Neural cell (in vitro differentiated cells): ENCODE measurements around the gene CEP89. TPM values are rescaled to one million over a fixed set of nuclear protein-coding genes. Genes with fewer than 3 reads are reported as not detected.

ENCODE experiments used
- H2AFZ ChIP-seq: fragments of 200-600, 300-800 bp; sonication (generic), shearing (Covaris generic); 2 replicates; pipeline ENCODE4 v1.6.0; 2014; ENCODE audit warnings: low read depth, mild to moderate bottlenecking, antibody characterized with exemption, low read length, moderate library complexity
- H3F3A ChIP-seq: fragments of 200-600 bp; shearing (Covaris generic); 2 replicates; pipeline ENCODE4 v1.6.1; 2016; ENCODE audit warnings: mild to moderate bottlenecking, moderate library complexity, mixed read lengths, antibody characterized with exemption, low read length; ENCODE audit not compliant: insufficient read depth, poor library complexity, severe bottlenecking
- H3K27ac ChIP-seq: fragments of 200-600, 300-800 bp; sonication (generic), shearing (Covaris generic); 2 replicates; pipeline ENCODE4 v1.5.1; 2014; ENCODE audit warnings: mild to moderate bottlenecking, low read length, moderate library complexity
- H3K27me3 ChIP-seq: fragments of 300-800, 200-600 bp; sonication (generic), shearing (Covaris generic); 2 replicates; pipeline ENCODE4 v1.6.0; 2014; ENCODE audit warnings: mild to moderate bottlenecking, low read depth, low read length, moderate library complexity; ENCODE audit not compliant: insufficient read depth
- H3K36me3 ChIP-seq: fragments of 300-800, 200-600 bp; sonication (generic), shearing (Covaris generic); 2 replicates; pipeline ENCODE4 v1.5.1; 2014; ENCODE audit warnings: mild to moderate bottlenecking, antibody characterized with exemption, low read length, moderate library complexity; ENCODE audit not compliant: insufficient read depth
- H3K4me2 ChIP-seq: fragments of 300-800, 200-600 bp; sonication (generic), shearing (Covaris generic); 2 replicates; pipeline ENCODE4 v1.6.0; 2014; ENCODE audit warnings: mild to moderate bottlenecking, low read length
- H3K4me3 ChIP-seq: fragments of 300-800, 200-600 bp; sonication (generic), shearing (Covaris generic); 2 replicates; pipeline ENCODE4 v1.5.1; 2014; ENCODE audit warnings: mild to moderate bottlenecking, low read length, moderate library complexity
- H3K79me2 ChIP-seq: fragments of 200-600 bp; shearing (Covaris generic); replicated peaks from 2 replicates; pipeline ENCODE4 v1.6.0; 2014; ENCODE audit warnings: mild to moderate bottlenecking, low read length, moderate library complexity; ENCODE audit not compliant: insufficient read depth
- H3K9ac ChIP-seq: fragments of 300-800, 200-600 bp; sonication (generic), shearing (Covaris generic); 2 replicates; pipeline ENCODE4 v1.6.1; 2016; ENCODE audit warnings: mild to moderate bottlenecking, low read length, mixed read lengths
- H3K9me2 ChIP-seq: fragments of 200-600 bp; shearing (Covaris generic); 2 replicates; pipeline ENCODE4 v1.6.1; 2016; ENCODE audit warnings: mild to moderate bottlenecking, low read length, mixed read lengths; ENCODE audit not compliant: insufficient read depth
- H3K9me3 ChIP-seq: fragments of 200-600, 300-800 bp; sonication (generic), shearing (Covaris generic); 2 replicates; pipeline ENCODE4 v1.6.1; 2016; ENCODE audit warnings: mild to moderate bottlenecking, mixed run types, low read length, moderate library complexity, mixed read lengths
- H4K20me1 ChIP-seq: fragments of 200-600 bp; shearing (Covaris generic); 2 replicates; pipeline ENCODE4 v1.6.1; 2016; ENCODE audit warnings: mild to moderate bottlenecking, mixed run types; ENCODE audit not compliant: insufficient read depth
- EP300 ChIP-seq: fragments of 450-650 bp; conservative IDR thresholded peaks from 2 replicates; pipeline ENCODE4 v1.6.1; 2014; ENCODE audit warnings: antibody characterized with exemption, mild to moderate bottlenecking, moderate library complexity; ENCODE audit not compliant: poor library complexity, severe bottlenecking
- EZH2 ChIP-seq: fragments of 200-600, 300-800 bp; shearing (Covaris generic), sonication (generic); IDR thresholded peaks from 2 replicates; pipeline ENCODE4 v1.6.1; 2014; ENCODE audit warnings: antibody characterized with exemption, low read length, borderline replicate concordance, mild to moderate bottlenecking; ENCODE audit not compliant: insufficient read depth, poor library complexity, severe bottlenecking
- MXI1 ChIP-seq: fragments of 450-650 bp; conservative IDR thresholded peaks from 2 replicates; pipeline ENCODE4 v1.6.1; 2014; ENCODE audit warnings: antibody characterized with exemption, mild to moderate bottlenecking; ENCODE audit not compliant: poor library complexity, severe bottlenecking
- POLR2AphosphoS5 ChIP-seq: IDR thresholded peaks from 2 replicates; pipeline ENCODE4 v1.6.1; 2012
- RAD21 ChIP-seq: fragments of 450-650 bp; conservative IDR thresholded peaks from 2 replicates; pipeline ENCODE4 v1.6.1; 2014; ENCODE audit warnings: antibody characterized with exemption, mild to moderate bottlenecking, moderate library complexity
- SMC3 ChIP-seq: fragments of 450-650 bp; conservative IDR thresholded peaks from 2 replicates; pipeline ENCODE4 v1.6.1; 2014; ENCODE audit warnings: antibody characterized with exemption, mild to moderate bottlenecking, moderate library complexity; ENCODE audit not compliant: poor library complexity
- TAF1 ChIP-seq: IDR thresholded peaks from 2 replicates; pipeline ENCODE4 v1.6.1; 2012; ENCODE audit warnings: low read depth
- polyA plus RNA-seq: library from polyadenylated mRNA; depleted of rRNA; stranded (reverse); fragments of >200 nt; gene quantifications from 2 replicates; pipeline ENCODE4 v1.2.3, GENCODE V29; 2014
- TF ChIP-seq, protein P1 (sequence below): fragments of 450-650 bp; IDR thresholded peaks from 2 replicates; pipeline ENCODE4 v1.5.1; 2014; ENCODE audit warnings: antibody characterized with exemption, mild to moderate bottlenecking, moderate library complexity; ENCODE audit not compliant: poor library complexity, severe bottlenecking
- TF ChIP-seq, protein P2 (sequence below): IDR thresholded peaks from 2 replicates; pipeline ENCODE4 v1.6.1; 2012; ENCODE audit warnings: borderline replicate concordance

The CEP89 gene
- polyA plus RNA-seq, 1 donor from 2014 or later = 24.1 TPM

DNA sequence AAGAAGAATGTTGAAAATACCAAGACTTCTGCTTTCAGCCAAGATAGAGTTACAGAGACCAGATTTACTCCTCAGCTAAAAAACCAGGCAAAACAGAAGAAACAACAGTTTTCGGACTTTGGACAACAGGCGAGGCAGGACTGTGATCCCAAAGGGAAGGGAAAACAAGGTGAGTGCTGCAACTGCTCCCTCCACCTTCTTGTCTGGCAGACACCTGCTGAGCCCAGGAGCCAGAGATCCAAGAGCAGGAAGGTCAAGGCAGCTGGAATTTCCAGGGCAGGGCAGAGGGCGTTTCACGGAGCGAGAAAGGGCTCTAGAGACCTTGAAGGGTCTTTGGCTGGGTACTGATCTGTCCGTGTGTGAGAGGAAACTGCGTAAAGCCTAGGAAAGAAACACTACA lies 69.3 kb downstream of the CEP89 start:
- H3K27me3 ChIP-seq = no peaks in the 10 kb centered on the region
- no peaks in the 10 kb centered on the region for H3K79me2 ChIP-seq
- no peaks in the 10 kb centered on the region for H3K9me2 ChIP-seq
- H4K20me1 ChIP-seq = no peaks in the 10 kb centered on the region
- TF ChIP-seq MXI1 = no peak
- no peak for TF ChIP-seq TAF1
- TF ChIP-seq SMC3 = no peak
- TF ChIP-seq POLR2AphosphoS5 = no peak
- TF ChIP-seq EZH2 = no peak
- no peak for TF ChIP-seq EP300
- no peak overlapping the region for H3K9ac ChIP-seq
- H3K4me2 ChIP-seq = no peak overlapping the region
- no peak overlapping the region for H2AFZ ChIP-seq
- no peaks in the 10 kb centered on the region for H3F3A ChIP-seq
- H3K27ac ChIP-seq = no peak overlapping the region
- H3K9me3 ChIP-seq = no peaks in the 10 kb centered on the region
- peaks cover 9% of the 10 kb centered on the region for H3K36me3 ChIP-seq
- no peak overlapping the region for H3K4me3 ChIP-seq

DNA sequence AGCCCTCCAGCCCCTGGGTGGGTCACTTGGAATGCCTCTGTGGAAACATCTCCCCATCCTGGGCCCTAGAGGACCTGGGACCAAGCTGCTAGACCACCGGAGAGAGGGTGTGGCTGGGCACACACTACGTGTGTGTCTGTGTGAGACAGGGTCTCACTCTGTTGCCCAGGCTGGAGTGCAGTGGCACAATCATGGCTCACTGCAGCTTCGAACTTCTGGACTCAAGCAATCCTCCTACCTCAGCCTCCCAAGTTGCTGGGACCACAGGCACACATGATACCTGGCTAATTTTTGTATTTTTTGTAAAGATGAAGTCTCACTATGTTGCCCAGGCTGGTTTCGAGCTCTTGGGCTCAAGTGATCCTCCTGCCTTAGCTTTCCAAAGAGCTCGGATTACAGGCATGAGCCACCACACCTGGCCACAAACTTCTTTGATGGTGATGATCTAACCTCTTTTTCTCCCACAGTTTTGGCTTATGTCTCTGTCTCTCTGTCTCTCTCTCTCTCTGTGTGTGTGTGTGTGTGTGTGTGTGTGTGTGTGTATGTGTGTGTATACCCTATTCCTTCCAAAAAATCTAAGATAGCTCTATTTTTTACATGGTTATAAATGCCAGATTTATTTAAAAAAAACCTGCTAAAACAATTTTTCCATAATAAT lies 70.1 kb downstream of the CEP89 start:
- no peak for TF ChIP-seq EZH2
- TF ChIP-seq EP300 = no peak
- no peak for TF ChIP-seq SMC3
- no peak for TF ChIP-seq RAD21
- TF ChIP-seq POLR2AphosphoS5 = no peak
- TF ChIP-seq, protein P1, sequence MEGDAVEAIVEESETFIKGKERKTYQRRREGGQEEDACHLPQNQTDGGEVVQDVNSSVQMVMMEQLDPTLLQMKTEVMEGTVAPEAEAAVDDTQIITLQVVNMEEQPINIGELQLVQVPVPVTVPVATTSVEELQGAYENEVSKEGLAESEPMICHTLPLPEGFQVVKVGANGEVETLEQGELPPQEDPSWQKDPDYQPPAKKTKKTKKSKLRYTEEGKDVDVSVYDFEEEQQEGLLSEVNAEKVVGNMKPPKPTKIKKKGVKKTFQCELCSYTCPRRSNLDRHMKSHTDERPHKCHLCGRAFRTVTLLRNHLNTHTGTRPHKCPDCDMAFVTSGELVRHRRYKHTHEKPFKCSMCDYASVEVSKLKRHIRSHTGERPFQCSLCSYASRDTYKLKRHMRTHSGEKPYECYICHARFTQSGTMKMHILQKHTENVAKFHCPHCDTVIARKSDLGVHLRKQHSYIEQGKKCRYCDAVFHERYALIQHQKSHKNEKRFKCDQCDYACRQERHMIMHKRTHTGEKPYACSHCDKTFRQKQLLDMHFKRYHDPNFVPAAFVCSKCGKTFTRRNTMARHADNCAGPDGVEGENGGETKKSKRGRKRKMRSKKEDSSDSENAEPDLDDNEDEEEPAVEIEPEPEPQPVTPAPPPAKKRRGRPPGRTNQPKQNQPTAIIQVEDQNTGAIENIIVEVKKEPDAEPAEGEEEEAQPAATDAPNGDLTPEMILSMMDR = no peak
- TF ChIP-seq MXI1 = no peak
- TF ChIP-seq TAF1 = no peak
- TF ChIP-seq, protein P2, sequence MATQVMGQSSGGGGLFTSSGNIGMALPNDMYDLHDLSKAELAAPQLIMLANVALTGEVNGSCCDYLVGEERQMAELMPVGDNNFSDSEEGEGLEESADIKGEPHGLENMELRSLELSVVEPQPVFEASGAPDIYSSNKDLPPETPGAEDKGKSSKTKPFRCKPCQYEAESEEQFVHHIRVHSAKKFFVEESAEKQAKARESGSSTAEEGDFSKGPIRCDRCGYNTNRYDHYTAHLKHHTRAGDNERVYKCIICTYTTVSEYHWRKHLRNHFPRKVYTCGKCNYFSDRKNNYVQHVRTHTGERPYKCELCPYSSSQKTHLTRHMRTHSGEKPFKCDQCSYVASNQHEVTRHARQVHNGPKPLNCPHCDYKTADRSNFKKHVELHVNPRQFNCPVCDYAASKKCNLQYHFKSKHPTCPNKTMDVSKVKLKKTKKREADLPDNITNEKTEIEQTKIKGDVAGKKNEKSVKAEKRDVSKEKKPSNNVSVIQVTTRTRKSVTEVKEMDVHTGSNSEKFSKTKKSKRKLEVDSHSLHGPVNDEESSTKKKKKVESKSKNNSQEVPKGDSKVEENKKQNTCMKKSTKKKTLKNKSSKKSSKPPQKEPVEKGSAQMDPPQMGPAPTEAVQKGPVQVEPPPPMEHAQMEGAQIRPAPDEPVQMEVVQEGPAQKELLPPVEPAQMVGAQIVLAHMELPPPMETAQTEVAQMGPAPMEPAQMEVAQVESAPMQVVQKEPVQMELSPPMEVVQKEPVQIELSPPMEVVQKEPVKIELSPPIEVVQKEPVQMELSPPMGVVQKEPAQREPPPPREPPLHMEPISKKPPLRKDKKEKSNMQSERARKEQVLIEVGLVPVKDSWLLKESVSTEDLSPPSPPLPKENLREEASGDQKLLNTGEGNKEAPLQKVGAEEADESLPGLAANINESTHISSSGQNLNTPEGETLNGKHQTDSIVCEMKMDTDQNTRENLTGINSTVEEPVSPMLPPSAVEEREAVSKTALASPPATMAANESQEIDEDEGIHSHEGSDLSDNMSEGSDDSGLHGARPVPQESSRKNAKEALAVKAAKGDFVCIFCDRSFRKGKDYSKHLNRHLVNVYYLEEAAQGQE = no peak
- no peaks in the 10 kb centered on the region for H3K9me3 ChIP-seq
- H3K4me2 ChIP-seq = no peak overlapping the region
- H3K27me3 ChIP-seq = no peaks in the 10 kb centered on the region
- no peaks in the 10 kb centered on the region for H4K20me1 ChIP-seq
- no peaks in the 10 kb centered on the region for H3K9me2 ChIP-seq
- H3K4me3 ChIP-seq = no peak overlapping the region
- H3F3A ChIP-seq = no peaks in the 10 kb centered on the region
- H3K27ac ChIP-seq = no peak overlapping the region
- no peak overlapping the region for H2AFZ ChIP-seq
- H3K36me3 ChIP-seq = peaks cover 5% of the 10 kb centered on the region
- H3K79me2 ChIP-seq = no peaks in the 10 kb centered on the region
- H3K9ac ChIP-seq = no peak overlapping the region
